HG03159 (cell line): ENCODE measurements around the gene DDA1.
"Not testable (repeated sequence)": the region's sequence is repeated elsewhere in the genome, so short reads cannot be mapped to it uniquely, and the experiment has no call there.

Source experiments
- ATAC-seq: cut with Tn5 transposase; IDR thresholded peaks from one replicate; pipeline ENCODE4 v1.9.1; 2021; ENCODE audit warnings: mild to moderate bottlenecking, moderate library complexity; ENCODE audit not compliant: unreplicated experiment

DDA1 gene

DNA sequence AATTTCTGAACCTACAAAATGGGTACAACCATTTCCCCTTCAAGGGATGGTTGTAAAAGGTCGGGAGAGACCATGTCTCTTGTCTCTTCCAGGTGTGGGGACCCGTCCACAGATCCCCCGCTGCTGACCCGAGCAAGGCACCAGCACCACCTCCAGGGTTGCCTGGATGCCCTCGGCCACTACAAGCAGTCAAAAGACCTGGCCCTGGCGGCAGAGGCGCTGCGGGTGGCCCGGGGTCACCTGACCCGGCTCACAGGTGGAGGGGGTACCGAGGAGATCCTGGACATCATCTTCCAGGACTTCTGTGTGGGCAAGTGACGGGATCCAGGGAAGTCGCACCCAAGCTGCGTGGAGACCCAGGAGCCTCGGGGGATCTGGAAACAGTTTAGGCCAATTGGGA is 32.0 kb downstream of the DDA1 start:
- no peak for ATAC-seq

DNA sequence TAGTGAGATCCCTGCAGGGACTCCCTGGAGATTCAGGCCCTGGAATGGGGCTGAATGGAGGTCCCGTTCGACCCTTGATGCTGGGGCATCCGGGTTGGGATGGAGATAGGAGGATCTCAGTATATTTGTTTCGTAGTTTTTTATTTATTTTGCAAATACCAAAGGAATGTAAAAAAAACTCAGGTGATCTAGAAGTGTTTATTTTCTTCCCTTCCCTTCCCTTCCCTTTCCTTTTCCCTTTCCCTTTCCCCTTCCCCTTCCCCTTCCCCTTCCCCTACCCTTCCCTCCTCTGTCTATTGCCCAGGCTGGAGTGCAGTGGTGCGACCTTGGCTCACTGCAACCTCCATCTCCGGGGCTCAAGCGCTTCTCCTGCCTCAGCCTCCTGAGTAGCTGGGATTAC is 32.5 kb downstream of the DDA1 start:
- no peak for ATAC-seq

DNA sequence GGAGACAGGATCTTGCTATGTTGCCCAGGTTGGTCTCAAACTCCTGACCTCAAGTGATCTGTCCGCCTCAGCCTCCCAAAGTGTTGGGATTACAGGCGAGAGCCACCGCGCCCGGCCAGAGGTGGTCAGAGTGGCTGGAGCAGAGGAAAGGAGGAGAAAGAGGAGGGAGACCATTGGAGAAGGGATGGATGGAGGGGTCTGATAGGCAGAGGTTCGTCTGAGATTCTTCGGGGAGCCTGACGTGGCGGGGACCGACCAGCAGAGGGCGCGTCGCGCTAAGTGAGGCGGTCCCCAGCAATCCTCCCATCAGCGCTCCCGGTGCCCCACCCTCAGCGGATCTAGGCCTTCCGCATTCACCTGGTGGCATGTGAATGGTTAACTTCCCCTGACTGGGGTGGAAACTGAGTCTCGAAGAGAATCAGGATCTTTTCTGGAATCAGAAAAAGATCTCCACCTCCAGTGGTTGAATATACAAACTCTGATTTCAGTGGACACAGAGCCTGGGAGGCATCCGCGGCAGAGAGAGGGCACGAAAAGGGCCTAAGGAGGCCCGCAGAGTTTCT is 36.8 kb downstream of the DDA1 start:
- ATAC-seq = no peak

GRCh38 chr19:17347361-17347760 is 38.0 kb downstream of the DDA1 start:
- no peak for ATAC-seq

GRCh38 chr19:17347877-17348276 is 38.5 kb downstream of the DDA1 start:
- ATAC-seq = no peak

DNA sequence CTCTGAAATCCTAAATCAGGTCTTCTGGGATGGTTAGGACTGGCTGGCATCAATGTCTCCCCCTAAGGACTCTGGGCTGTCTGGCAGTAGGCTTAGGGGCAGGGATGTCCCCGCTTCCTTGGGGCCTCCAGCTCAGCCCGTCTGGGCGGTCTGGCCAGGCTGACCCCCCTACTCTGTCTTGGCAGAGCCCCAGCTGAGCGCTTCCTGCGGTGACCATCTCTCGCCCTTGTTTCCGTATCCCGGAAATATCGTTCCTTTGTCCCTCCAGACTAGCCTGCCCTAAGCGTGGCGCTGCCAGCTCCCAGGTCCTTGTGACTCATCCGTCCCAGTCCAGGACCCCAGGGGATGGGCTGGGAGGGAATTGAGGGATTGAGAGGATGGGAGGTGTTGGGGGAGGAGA is 39.3 kb downstream of the DDA1 start:
- ATAC-seq = no peak

DNA sequence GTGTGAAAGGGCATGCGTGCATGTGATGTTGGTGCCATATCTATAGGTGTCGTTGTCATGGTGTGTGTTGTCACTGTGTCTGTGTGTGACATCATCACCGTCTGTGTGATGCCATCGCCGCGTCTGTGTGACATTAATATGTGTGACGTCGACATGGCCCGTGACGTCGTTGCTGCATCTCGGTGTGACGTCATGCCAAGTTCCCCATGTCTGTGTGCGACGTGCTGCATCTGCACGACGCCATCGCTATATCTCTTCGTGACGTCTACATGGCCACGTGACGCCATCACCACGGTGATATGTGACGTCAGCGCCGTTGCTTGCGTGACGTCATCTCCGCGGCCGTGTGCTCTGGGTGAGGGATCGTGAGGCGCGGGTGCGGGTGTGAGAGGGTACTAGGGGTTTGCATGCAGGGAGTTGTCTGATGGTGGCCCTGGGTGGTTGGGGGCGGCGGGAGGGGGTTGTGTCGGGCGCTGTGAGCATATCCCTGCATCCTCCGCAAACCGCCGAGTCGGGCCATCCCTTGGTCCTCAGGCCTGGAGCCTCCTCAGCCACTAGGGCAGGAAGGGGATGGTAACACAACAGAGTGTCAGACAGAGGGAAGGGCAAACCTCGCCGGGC is 42.6 kb downstream of the DDA1 start:
- ATAC-seq = no peak

GRCh38 chr19:17352608-17353280 is 43.4 kb downstream of the DDA1 start:
- no peak for ATAC-seq

DNA sequence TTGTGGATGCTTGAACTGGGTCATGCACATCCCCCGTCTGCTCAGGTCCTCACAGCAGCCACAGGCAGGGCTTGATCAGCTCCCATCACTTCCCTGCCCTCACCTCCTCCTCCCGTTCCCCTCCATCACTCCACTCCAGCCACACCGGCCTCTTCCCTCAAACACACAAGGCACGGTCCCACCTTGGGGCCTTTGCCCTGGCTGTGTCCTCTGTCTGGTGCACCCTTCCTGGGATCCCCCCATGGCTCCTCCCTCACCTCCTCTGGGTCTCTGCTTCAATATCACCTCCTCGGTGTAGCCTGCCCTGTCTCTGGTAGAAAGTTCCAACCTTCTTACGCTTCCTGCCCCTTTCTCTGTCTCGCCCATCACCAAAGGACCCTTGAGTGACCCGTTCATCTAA is 44.0 kb downstream of the DDA1 start:
- ATAC-seq = no peak

GRCh38 chr19:17357078-17357666 is 47.8 kb downstream of the DDA1 start:
- ATAC-seq = no peak

DNA sequence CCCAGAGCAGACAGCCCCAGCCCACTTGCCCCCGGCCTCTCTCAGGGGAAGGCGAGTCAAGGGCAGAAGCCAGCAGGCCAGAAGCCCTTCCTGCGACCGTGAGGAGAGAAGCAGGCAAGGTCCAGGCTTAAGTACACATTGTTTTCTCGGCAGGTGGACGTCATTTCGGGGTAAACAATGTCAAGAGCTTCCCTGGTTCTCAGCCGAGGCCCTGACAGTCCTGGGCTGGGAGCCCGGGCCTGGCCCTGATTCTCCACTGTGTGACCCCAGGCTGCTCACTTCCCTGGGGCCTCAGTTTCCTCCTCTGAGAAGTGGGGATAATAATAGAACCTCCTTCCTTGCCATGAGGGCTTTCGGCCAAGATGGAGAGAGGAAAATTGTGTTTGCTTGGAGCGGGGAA is 48.4 kb downstream of the DDA1 start:
- ATAC-seq = no peak

- no peak for ATAC-seq
These were observed 49.0 kb downstream of the DDA1 start for GRCh38 chr19:17358395-17358794.

GRCh38 chr19:17359905-17360800 is 50.8 kb downstream of the DDA1 start:
- no peak for ATAC-seq

GRCh38 chr19:17363852-17364605 is 54.7 kb downstream of the DDA1 start:
- ATAC-seq = not testable (repeated sequence)

GRCh38 chr19:17365361-17365760 is 56.0 kb downstream of the DDA1 start:
- no peak for ATAC-seq

GRCh38 chr19:17370026-17370587 is 60.7 kb downstream of the DDA1 start:
- ATAC-seq = no peak
